Liver (tissue), 3 donors: ENCODE measurements around the gene CNN1.

Experiments used
- EGR1 ChIP-seq, 2 donors: IDR thresholded peaks; 2 replicates each; pipeline ENCODE4 v1.6.1; 2016 to 2018; ENCODE audit warnings: antibody characterized with exemption in 2 of 2, low read depth in 2 of 2
- FOXA1 ChIP-seq: IDR thresholded peaks from 2 replicates; pipeline ENCODE4 v1.6.1; 2016; ENCODE audit warnings: antibody characterized with exemption
- GABPA ChIP-seq, 2 donors: IDR thresholded peaks in 1 of 2; conservative IDR thresholded peaks in 1 of 2; 2 replicates each; pipeline ENCODE4 v1.6.1; 2016; ENCODE audit warnings: antibody characterized with exemption in 2 of 2, mild to moderate bottlenecking in 1 of 2, moderate library complexity in 1 of 2
- HNF4A ChIP-seq, 2 donors: conservative IDR thresholded peaks; 2 replicates each; pipeline ENCODE4 v1.6.1; 2016; ENCODE audit warnings: antibody characterized with exemption in 2 of 2, mild to moderate bottlenecking in 2 of 2
- JUND ChIP-seq, 2 donors: IDR thresholded peaks; 2 replicates each; pipeline ENCODE4 v1.6.1; 2016; ENCODE audit warnings: antibody characterized with exemption in 2 of 2
- MAX ChIP-seq: IDR thresholded peaks from 2 replicates; pipeline ENCODE4 v1.6.1; 2016; ENCODE audit warnings: antibody characterized with exemption
- NR2F2 ChIP-seq: IDR thresholded peaks from 2 replicates; pipeline ENCODE4 v1.6.1; 2016; ENCODE audit warnings: antibody characterized with exemption
- RAD21 ChIP-seq, 2 donors: IDR thresholded peaks; 2 replicates each; pipeline ENCODE4 v1.6.1; 2016; ENCODE audit warnings: antibody characterized with exemption in 2 of 2, mild to moderate bottlenecking in 2 of 2
- REST ChIP-seq: IDR thresholded peaks from 2 replicates; pipeline ENCODE4 v1.6.1; 2016; ENCODE audit warnings: antibody characterized with exemption, mild to moderate bottlenecking
- RXRA ChIP-seq, 2 donors: IDR thresholded peaks; 2 replicates each; pipeline ENCODE4 v1.6.1; 2017 to 2018; ENCODE audit warnings: antibody characterized with exemption in 2 of 2, mild to moderate bottlenecking in 1 of 2
- SP1 ChIP-seq: IDR thresholded peaks from 2 replicates; pipeline ENCODE4 v1.6.1; 2018; ENCODE audit warnings: antibody characterized with exemption, mild to moderate bottlenecking
- TAF1 ChIP-seq: conservative IDR thresholded peaks from 2 replicates; pipeline ENCODE4 v1.6.1; 2016; ENCODE audit warnings: antibody characterized with exemption, mild to moderate bottlenecking
- YY1 ChIP-seq: IDR thresholded peaks from 2 replicates; pipeline ENCODE4 v1.6.1; 2016; ENCODE audit warnings: antibody characterized with exemption, mild to moderate bottlenecking
- TF ChIP-seq, protein P1 (sequence below): fragments of 150-350 bp; IDR thresholded peaks from 2 replicates; pipeline ENCODE4 v1.5.1; 2017; ENCODE audit warnings: improper control_type of control experiment, low read depth, low read length; ENCODE audit not compliant: missing input control
- donor health status: healthy.
- donor health status: healthy.

GRCh38 chr19:11519138-11519537 lies 19.5 kb upstream of the CNN1 start:
- TF ChIP-seq JUND (IDR thresholded peaks at IDR 0.05) (no peak), GABPA (IDR thresholded peaks at IDR 0.05 in 1 of 2, conservative IDR thresholded peaks at IDR 0.05 in 1 of 2) (no peak), RXRA (IDR thresholded peaks at IDR 0.05) (no peak), RAD21 (IDR thresholded peaks at IDR 0.05) (no peak), TAF1 (no peak), FOXA1 (no peak), EGR1 (IDR thresholded peaks at IDR 0.05; ENCODE audit: low read depth in 2 of 2) (no peak), YY1 (no peak), REST (no peak), SP1 (no peak), MAX (no peak), HNF4A (conservative IDR thresholded peaks at IDR 0.05) (no peak), NR2F2 (no peak)
- TF ChIP-seq, protein P1, sequence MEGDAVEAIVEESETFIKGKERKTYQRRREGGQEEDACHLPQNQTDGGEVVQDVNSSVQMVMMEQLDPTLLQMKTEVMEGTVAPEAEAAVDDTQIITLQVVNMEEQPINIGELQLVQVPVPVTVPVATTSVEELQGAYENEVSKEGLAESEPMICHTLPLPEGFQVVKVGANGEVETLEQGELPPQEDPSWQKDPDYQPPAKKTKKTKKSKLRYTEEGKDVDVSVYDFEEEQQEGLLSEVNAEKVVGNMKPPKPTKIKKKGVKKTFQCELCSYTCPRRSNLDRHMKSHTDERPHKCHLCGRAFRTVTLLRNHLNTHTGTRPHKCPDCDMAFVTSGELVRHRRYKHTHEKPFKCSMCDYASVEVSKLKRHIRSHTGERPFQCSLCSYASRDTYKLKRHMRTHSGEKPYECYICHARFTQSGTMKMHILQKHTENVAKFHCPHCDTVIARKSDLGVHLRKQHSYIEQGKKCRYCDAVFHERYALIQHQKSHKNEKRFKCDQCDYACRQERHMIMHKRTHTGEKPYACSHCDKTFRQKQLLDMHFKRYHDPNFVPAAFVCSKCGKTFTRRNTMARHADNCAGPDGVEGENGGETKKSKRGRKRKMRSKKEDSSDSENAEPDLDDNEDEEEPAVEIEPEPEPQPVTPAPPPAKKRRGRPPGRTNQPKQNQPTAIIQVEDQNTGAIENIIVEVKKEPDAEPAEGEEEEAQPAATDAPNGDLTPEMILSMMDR: no peak
